Measurements from ENCODE around the gene TMEM184B. TPM values are rescaled to one million over a fixed set of nuclear protein-coding genes. Genes with fewer than 3 reads are reported as not detected.

TMEM184B gene
- total and polyA plus RNA-seq, 4 donors = 7.5 to 12.6 (median 9.9) TPM

- H3K27me3 ChIP-seq (ENCODE audit: control insufficient read depth in 4 of 4, insufficient read depth in 4 of 4, low read length in 3 of 4) = no peaks in the 10 kb centered on the region
- no peaks in the 10 kb centered on the region for H3K9me3 ChIP-seq (ENCODE audit: control insufficient read depth in 4 of 4, low read length in 3 of 4)
- no peak overlapping the region for H3K9ac ChIP-seq (ENCODE audit: low read depth in 1 of 2, low read length in 2 of 2)
- H3K4me1 ChIP-seq (ENCODE audit: control insufficient read depth in 4 of 4, insufficient read depth in 4 of 4, low read length in 3 of 4) = peaks cover 0 to 15% (median 7%) of the 10 kb centered on the region in 4 donors
- 75% methylated on average over 8 of the region's 8 CpGs for WGBS
- DNase-seq (ENCODE audit: low spot score) = no peak
- H3K4me3 ChIP-seq (ENCODE audit: low read depth in 1 of 3, low read length in 3 of 3) = no peak overlapping the region
- peaks cover 0 to 10% (median 0%) of the 10 kb centered on the region in 4 donors for H3K36me3 ChIP-seq (ENCODE audit: control insufficient read depth in 4 of 4, insufficient read depth in 3 of 4, low read depth in 1 of 4, low read length in 3 of 4)
- H3K27ac ChIP-seq (ENCODE audit: low read depth in 1 of 2, low read length in 2 of 2) = no peak overlapping the region
- TF ChIP-seq JUND (IDR thresholded peaks at IDR 0.05) = no peak
- no peak for TF ChIP-seq HNF4G (IDR thresholded peaks at IDR 0.05)
- TF ChIP-seq RAD21 (IDR thresholded peaks at IDR 0.05) = peak in 1 of 2 donors; percentile 30
- no peak for TF ChIP-seq HNF4A (conservative IDR thresholded peaks at IDR 0.05)
- TF ChIP-seq YY1 (IDR thresholded peaks at IDR 0.05) = no peak
- no peak for TF ChIP-seq SP1 (IDR thresholded peaks at IDR 0.05)
- TF ChIP-seq GABPA (IDR thresholded peaks at IDR 0.05 in 1 of 2, conservative IDR thresholded peaks at IDR 0.05 in 1 of 2) = no peak
- TF ChIP-seq REST (IDR thresholded peaks at IDR 0.05) = no peak
- no peak for TF ChIP-seq FOXA2 (IDR thresholded peaks at IDR 0.05)
- TF ChIP-seq MAX (IDR thresholded peaks at IDR 0.05) = no peak
- TF ChIP-seq RXRA (IDR thresholded peaks at IDR 0.05) = peak in 1 of 2 donors; percentile 14
- TF ChIP-seq CTCF (IDR thresholded peaks at IDR 0.05; ENCODE audit: low read depth, low read length, missing input control) = no peak
- no peak for TF ChIP-seq EGR1 (IDR thresholded peaks at IDR 0.05; ENCODE audit: low read depth in 2 of 2)
- TF ChIP-seq TAF1 (conservative IDR thresholded peaks at IDR 0.05) = no peak
- no peak for TF ChIP-seq FOXA1 (IDR thresholded peaks at IDR 0.05)
- TF ChIP-seq ATF3 (IDR thresholded peaks at IDR 0.05) = no peak
- TF ChIP-seq NR2F2 (IDR thresholded peaks at IDR 0.05) = peak; percentile 57
- TF ChIP-seq ZBTB33 (IDR thresholded peaks at IDR 0.05) = no peak
These were observed 36.0 kb downstream of the TMEM184B start for GRCh38 chr22:38236786-38237185.

Data from liver (tissue), 9 donors.